Putamen (tissue), 1 donor: ENCODE results near the gene CBL.

Experiments used
- DNase-seq: peaks from one replicate; pipeline ENCODE4 v3.0.0-alpha.2; 2016; ENCODE audit warnings: low spot score

CBL gene

DNA sequence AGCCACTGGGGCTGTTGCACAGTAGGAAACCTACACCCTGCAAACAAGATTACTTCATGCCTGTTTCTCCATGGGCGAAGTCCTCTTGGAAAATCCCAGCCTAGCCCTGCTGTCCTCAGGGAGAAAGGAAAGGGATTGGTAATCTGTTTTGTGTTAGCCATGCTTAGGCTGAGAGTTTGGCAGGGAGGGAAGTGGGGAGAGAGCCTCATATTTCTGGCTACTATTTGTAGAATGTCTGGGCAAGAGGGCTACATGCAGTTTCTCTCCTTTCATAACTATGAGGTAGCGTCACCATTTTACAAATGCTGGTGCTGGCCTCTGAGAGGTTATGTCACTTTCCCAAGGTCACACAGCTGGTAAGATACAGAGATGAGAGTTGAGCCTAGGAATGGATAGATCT, 141.1 kb downstream of the CBL start:
- DNase-seq = no peak

DNA sequence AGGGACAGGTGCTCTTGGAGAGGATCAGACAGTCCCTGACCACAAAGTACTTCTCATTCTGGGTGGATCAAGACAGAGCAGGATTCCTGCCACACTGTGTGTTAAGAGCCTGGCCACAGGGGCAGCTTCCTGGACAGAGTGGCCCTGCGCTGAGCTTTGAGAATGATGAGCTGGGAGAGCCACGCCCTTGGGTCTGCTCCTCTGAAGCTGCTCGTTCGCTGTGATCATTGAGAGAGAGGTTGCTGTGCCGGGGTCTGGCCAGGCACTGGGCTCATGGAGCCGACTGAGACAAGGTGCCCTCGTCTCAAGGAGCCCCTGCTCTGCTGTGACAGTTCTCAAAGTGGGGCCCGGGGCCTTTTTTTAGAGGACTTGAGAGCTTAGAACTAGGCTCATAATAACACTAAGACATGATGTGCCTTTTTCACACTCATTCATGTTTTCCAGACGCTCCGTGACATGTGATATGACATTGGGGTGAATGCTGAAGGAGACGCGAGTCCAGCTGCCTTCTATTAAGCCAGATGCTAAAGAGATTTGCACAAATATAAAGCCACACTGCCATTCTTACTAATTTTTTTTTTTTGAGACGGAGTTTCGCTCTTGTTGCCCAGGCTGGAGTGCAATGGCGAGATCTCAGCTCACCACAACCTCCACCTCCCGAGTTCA, 141.9 kb downstream of the CBL start:
- no peak for DNase-seq

DNA sequence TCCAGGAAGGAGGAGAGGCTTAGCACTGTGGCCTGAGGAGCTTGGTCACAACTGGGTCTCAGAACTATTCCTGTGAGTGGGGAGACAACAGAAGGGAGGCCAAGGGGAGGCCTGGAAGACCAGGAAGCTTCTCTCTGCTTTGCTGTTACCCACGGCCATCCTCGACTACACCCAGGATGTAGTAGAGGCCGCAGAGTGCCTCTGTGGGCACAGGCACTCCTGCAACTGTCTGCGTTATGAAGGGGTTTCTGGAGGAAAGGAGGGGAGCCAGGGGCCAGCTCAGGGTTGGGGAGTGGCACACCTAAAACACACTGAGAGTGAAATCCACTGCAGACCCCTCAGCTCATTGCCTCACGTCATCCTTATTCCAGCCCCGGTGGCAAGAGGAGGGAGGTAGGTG, 144.2 kb downstream of the CBL start:
- DNase-seq = no peak

DNA sequence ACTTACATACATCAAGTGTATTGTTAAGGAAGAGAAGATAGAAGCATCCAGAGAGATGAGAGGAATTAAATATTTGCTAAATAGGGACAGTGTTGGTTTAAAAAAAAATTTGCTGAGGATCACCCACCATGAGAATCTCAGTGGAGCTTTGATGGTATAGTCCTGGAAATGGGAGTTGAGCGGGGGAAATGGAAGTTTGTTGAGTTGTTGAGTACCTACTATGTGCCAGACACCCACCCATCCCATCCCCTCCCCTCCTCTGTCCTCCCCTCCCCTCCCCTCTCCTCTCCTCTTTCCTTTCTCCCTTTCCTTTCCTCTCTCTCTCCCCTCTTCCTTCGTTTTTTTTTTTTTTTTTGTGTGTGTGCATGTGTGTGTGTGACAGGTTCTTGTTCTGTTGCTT, 145.1 kb downstream of the CBL start:
- DNase-seq = no peak

DNA sequence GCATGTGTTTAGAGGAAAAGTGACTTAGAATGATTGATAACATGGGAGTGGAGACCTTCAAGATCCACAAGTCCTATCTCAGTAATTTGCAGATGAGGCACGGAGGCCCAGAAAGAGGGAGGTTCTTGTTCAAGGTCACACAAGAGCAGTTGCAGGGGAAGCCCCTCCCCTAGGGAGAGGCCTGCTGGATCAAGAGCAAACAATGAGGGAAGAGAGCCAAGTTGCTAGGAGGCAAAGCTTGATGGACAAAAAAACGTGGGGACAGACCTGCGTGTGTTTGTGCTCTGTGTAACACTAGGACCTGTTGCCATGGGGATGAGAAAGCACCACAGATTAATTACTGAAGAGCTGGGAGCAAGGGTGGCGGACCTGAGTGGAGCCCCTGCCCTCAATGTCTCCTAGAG, 146.7 kb downstream of the CBL start:
- no peak for DNase-seq

- no peak for DNase-seq
Observed at GRCh38 chr11:119355091-119355843, 149.1 kb downstream of the CBL start.

DNA sequence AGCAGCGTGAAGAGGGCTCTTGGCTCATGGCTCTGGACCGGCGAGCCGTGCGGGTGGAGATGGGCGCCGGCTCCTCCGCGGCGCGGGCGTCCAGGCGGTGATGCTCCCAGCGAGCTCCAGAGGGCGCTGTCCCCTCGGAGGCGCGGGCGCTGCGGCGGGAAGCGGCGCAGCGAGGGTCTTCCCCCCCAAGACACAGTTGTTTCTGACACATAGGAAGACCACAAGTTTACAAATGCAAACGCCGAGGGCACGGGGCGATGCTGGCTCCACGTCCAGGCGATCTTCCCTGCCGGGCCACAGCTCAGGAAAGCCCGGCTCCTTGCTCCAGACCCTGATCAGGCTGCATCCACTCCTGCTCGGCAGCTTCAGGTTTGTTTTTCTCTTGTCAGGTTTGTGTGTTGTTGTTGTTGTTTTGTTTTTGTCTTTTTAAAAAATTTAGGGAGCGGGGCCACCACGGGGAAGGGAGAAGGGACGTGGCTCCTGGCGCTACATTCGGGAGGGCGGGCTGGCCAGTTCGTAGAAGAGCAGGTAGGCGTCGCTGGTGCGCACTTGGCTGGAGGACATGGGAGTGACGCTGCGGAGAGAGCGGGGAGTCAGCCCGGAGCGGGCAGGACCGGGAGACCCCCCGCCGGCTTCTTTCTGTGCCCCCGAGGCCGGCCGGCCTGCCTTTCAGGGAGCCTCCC, 150.4 kb downstream of the CBL start:
- DNase-seq = no peak

DNA sequence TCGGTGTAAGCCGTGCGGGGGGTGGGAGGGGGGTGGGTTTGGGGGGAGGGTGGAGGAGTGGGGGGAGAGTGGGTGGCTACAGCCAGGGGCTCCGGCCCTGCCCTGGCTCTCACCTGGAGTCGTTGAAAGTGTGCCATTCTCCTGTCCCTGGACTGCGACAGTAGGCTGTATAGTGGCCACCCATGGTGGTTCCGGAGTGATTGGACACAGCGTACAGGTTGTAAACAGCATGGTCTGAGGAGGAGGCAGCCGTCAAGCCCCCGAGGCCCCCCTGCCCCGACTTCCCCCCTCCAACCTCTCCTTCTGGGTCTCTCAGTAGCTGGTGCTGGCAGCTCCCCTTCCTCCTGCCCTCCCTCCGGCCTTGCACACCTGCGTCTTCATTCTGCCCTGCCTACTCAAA, 150.9 kb downstream of the CBL start:
- no peak for DNase-seq
